Endothelial cell of umbilical vein (primary cell): ENCODE data around the gene ASB13. TPM values are rescaled to one million over a fixed set of nuclear protein-coding genes. Genes with fewer than 3 reads are reported as not detected.

Experiments used
- BruUV-seq: library from RNA; stranded (reverse); fragments of 400-500 nt; replicated peaks from 2 replicates; lab custom pipeline; 2021; lab: Mats Ljungman, UMichigan
- CTCF ChIA-PET: fragments of 300-600, 350-600 bp; sonication (Branson Sonifier 250); formaldehyde crosslinking; loops from one replicate; lab custom pipeline; 2021; ENCODE audit warnings: antibody characterized with exemption, inconsistent platforms; lab: Charles Lee
- POLR2A ChIA-PET: fragments of 300-600, 350-600 bp; sonication (Branson Sonifier 250); formaldehyde crosslinking; loops from one replicate; lab custom pipeline; 2021; ENCODE audit warnings: antibody characterized with exemption, inconsistent platforms; lab: Charles Lee
- DNase-seq: peaks from one replicate; pipeline ENCODE4 v3.0.0-alpha.2; 2011; ENCODE audit warnings: low read depth, low spot score
- FAIRE-seq: peaks from 2 replicates; lab custom pipeline; 2011; peaks lifted over from hg19 to GRCh38; lab: Jason Lieb, UNC
- H2AFZ ChIP-seq: 2 replicates; pipeline ENCODE4 v1.6.0; 2012; ENCODE audit warnings: low read depth, low read length, control low read depth, inconsistent platforms
- H3K27ac ChIP-seq: 2 replicates; pipeline ENCODE4 v1.5.1; 2011; ENCODE audit warnings: low read depth, mild to moderate bottlenecking, control low read depth, low read length, moderate library complexity; ENCODE audit not compliant: insufficient read depth
- H3K27me3 ChIP-seq, 2 experiments: 2 replicates each; pipeline versions ENCODE4 v1.6.0 to v1.6.1; 2011; ENCODE audit warnings: low read length in 2 of 2, mixed read lengths in 1 of 2; ENCODE audit not compliant: control insufficient read depth in 2 of 2, insufficient read depth in 2 of 2
- H3K36me3 ChIP-seq, 2 experiments: 2 replicates in 1 of 2; 3 replicates in 1 of 2; pipeline ENCODE4 v1.5.1; 2011; ENCODE audit warnings: low read length in 2 of 2, mild to moderate bottlenecking in 1 of 2, moderate library complexity in 1 of 2; ENCODE audit not compliant: control insufficient read depth in 2 of 2, insufficient read depth in 2 of 2; ENCODE audit errors: extremely low read depth in 1 of 2
- H3K4me1 ChIP-seq: 3 replicates; pipeline ENCODE4 v1.5.1; 2011; ENCODE audit warnings: mild to moderate bottlenecking, low read length; ENCODE audit not compliant: control insufficient read depth, insufficient read depth; ENCODE audit errors: extremely low read depth
- H3K4me2 ChIP-seq: 2 replicates; pipeline ENCODE4 v1.6.1; 2011; ENCODE audit warnings: low read length, control low read depth, mixed read lengths; ENCODE audit not compliant: insufficient read depth
- H3K4me3 ChIP-seq, 3 experiments: fragments of 200-600 bp in 1 of 3; sonication (generic), shearing (Covaris generic) in 1 of 3; replicated peaks in 1 of 3; 2 replicates each; pipeline ENCODE4 v1.5.1; 2011 to 2016; ENCODE audit warnings: control low read depth in 3 of 3, low read length in 3 of 3, mild to moderate bottlenecking in 2 of 3, inconsistent platforms in 1 of 3, low read depth in 1 of 3, moderate library complexity in 1 of 3; ENCODE audit not compliant: insufficient read depth in 1 of 3
- H3K79me2 ChIP-seq: 2 replicates; pipeline ENCODE4 v1.6.0; 2012; ENCODE audit warnings: low read length, inconsistent platforms; ENCODE audit not compliant: control insufficient read depth, insufficient read depth
- H3K9ac ChIP-seq: replicated peaks from 2 replicates; pipeline ENCODE3; 2011; ENCODE audit warnings: low read length, control low read depth; ENCODE audit not compliant: insufficient read depth; ENCODE audit errors: extremely low read depth
- H3K9me1 ChIP-seq: replicated peaks from 3 replicates; pipeline ENCODE4 v1.6.0; 2011; ENCODE audit warnings: mild to moderate bottlenecking, low read length; ENCODE audit not compliant: control insufficient read depth, insufficient read depth; ENCODE audit errors: extremely low read depth
- H3K9me3 ChIP-seq: replicated peaks from 2 replicates; pipeline ENCODE4 v1.5.1; 2012; ENCODE audit warnings: low read length, inconsistent platforms; ENCODE audit not compliant: control insufficient read depth, insufficient read depth
- H4K20me1 ChIP-seq: replicated peaks from 2 replicates; pipeline ENCODE3; 2011; ENCODE audit warnings: mild to moderate bottlenecking, low read length; ENCODE audit not compliant: control insufficient read depth, insufficient read depth; ENCODE audit errors: extremely low read depth
- CTCF ChIP-seq, 2 donors: IDR thresholded peaks; 1 replicate in 1 of 2; 2 replicates in 1 of 2; pipeline ENCODE4 v1.5.1; 2011; ENCODE audit warnings: low read length in 2 of 2, mild to moderate bottlenecking in 2 of 2, moderate library complexity in 2 of 2, control low read depth in 1 of 2, inconsistent platforms in 1 of 2, low read depth in 1 of 2; ENCODE audit not compliant: insufficient read depth in 1 of 2; ENCODE audit errors: extremely low read depth in 1 of 2
- EZH2 ChIP-seq: IDR thresholded peaks from 2 replicates; pipeline ENCODE4 v1.6.1; 2012; ENCODE audit warnings: borderline replicate concordance, low read depth, mild to moderate bottlenecking, moderate library complexity, low read length, inconsistent platforms; ENCODE audit not compliant: severe bottlenecking
- FOS ChIP-seq: IDR thresholded peaks from 2 replicates; pipeline ENCODE4 v1.6.1; 2011; ENCODE audit warnings: mild to moderate bottlenecking, low read length, moderate library complexity, borderline replicate concordance; ENCODE audit not compliant: insufficient read depth
- GATA2 ChIP-seq: IDR thresholded peaks from 2 replicates; pipeline ENCODE4 v1.7.0; 2011; ENCODE audit warnings: low read depth, mild to moderate bottlenecking, moderate library complexity, mixed read lengths, low read length; ENCODE audit not compliant: insufficient read length, insufficient read depth
- JUN ChIP-seq: IDR thresholded peaks from 2 replicates; pipeline ENCODE4 v1.6.1; 2011; ENCODE audit warnings: borderline replicate concordance, low read depth; ENCODE audit not compliant: insufficient read length, insufficient read depth
- MAX ChIP-seq: IDR thresholded peaks from 2 replicates; pipeline ENCODE4 v1.6.1; 2011; ENCODE audit not compliant: insufficient read depth, insufficient read length
- MYC ChIP-seq: IDR thresholded peaks from one replicate; pipeline ENCODE4 v1.6.1; 2011; ENCODE audit warnings: mild to moderate bottlenecking, low read depth, low read length
- POLR2A ChIP-seq: IDR thresholded peaks from 2 replicates; pipeline ENCODE4 v1.6.1; 2012; ENCODE audit warnings: low read depth, mild to moderate bottlenecking, control low read depth, low read length
- POLR2AphosphoS5 ChIP-seq: IDR thresholded peaks from 2 replicates; pipeline ENCODE4 v1.6.1; 2012; ENCODE audit warnings: low read depth, mild to moderate bottlenecking, control low read depth, low read length, moderate library complexity; ENCODE audit not compliant: insufficient read depth
- dilution Hi-C: fragments of 300-500 bp; cut with MboI; formaldehyde crosslinking; loops from one replicate; pipeline ENCODE4 v1.15.0; 2019; ENCODE audit warnings: low sequenced_read_pairs; ENCODE audit not compliant: extremely low pct_ligation_motif_present
- intact Hi-C: fragments of 100-400 bp; cut with micrococcal nuclease; formaldehyde crosslinking; loops from one replicate; pipeline ENCODE4 v1.10.0; 2022
- polyA plus RNA-seq, 4 experiments: library from polyadenylated mRNA; depleted of rRNA in 3 of 4; stranded (reverse) in 3 of 4; unstranded in 1 of 4; fragments of >200 nt; gene quantifications; 2 replicates each; pipeline versions ENCODE4 v1.2.1 to v1.2.3, GENCODE V29; 2011 to 2012; ENCODE audit warnings: missing spikeins in 1 of 4
- total RNA-seq: library from RNA; stranded (reverse); gene quantifications from 2 replicates; pipeline ENCODE4 v1.2.3, GENCODE V29; 2021

The ASB13 gene
- total and polyA plus RNA-seq, 2 donors (not counting 3 experiments of a cell fraction or from before 2014, with no cell fraction given) = 6.3 to 7.3 TPM

- no peaks in the 10 kb centered on the region for H4K20me1 ChIP-seq
- peaks cover 54% of the 10 kb centered on the region for H3K79me2 ChIP-seq
- POLR2A ChIA-PET = no interaction called here
- no peak overlapping the region for H2AFZ ChIP-seq
- intact Hi-C loops (loop anchor here (1.0 to 2.0 kb wide), 4 partner anchors 127 to 239 kb away; partner anchors contain the start of genes ANKRD16 and GDI2), dilution Hi-C loops (no loop called here)
- H3K4me2 ChIP-seq = peak overlapping the region; percentile 96
- CTCF ChIA-PET = no interaction called here
- H3K9ac ChIP-seq = peak overlapping the region; percentile 79
- TF ChIP-seq EZH2 (no peak), POLR2AphosphoS5 (no peak), POLR2A (no peak), GATA2 (no peak), MYC (no peak), JUN (no peak), FOS (no peak), MAX (no peak), CTCF (IDR thresholded peaks at IDR 0.05; ENCODE audit: extremely low read depth in 1 of 2, insufficient read depth in 1 of 2, low read depth in 1 of 2, low read length in 2 of 2) (no peak)
- peak overlapping the region; percentile 62 to 97 (median 89) for H3K4me3 ChIP-seq
- H3K27ac ChIP-seq = peak overlapping the region; percentile 68
- TSS peak; percentile 35 for BruUV-seq
- peak; percentile 24 for FAIRE-seq
- no peak for DNase-seq
- no peaks in the 10 kb centered on the region for H3K9me1 ChIP-seq
- H3K4me1 ChIP-seq = peaks cover 9% of the 10 kb centered on the region
- peaks cover 3% of the 10 kb centered on the region in 2 experiments for H3K27me3 ChIP-seq
- H3K36me3 ChIP-seq = no peaks in the 10 kb centered on the region
- no peaks in the 10 kb centered on the region for H3K9me3 ChIP-seq
These were observed 19.4 kb upstream of the ASB13 start for GRCh38 chr10:5685764-5686240.
